Cardiac fibroblast (primary cell): Measurements from ENCODE around the gene CDC42EP1.
A peak's percentile ranks its signal among the peaks of the same experiment; 100 is the strongest.
"Not testable (repeated sequence)": the region's sequence is repeated elsewhere in the genome, so short reads cannot be mapped to it uniquely, and the experiment has no call there.

Experiments used
- DNase-seq, 2 donors: peaks; one replicate each; pipeline versions ENCODE4 v3.0.0 to v3.0.0-alpha.2; 2010; ENCODE audit warnings: low read depth in 2 of 2
- H3K4me3 ChIP-seq, 2 donors: replicated peaks in 1 of 2; 1 replicate in 1 of 2; 2 replicates in 1 of 2; pipeline ENCODE4 v1.5.1; 2011; ENCODE audit warnings: low read depth in 2 of 2, low read length in 2 of 2, mild to moderate bottlenecking in 2 of 2, moderate library complexity in 1 of 2
- TF ChIP-seq, protein P1 (sequence below): IDR thresholded peaks from one replicate; pipeline ENCODE4 v1.5.1; 2011; ENCODE audit warnings: low read depth, mild to moderate bottlenecking, low read length, inconsistent platforms

Gene CDC42EP1

DNA sequence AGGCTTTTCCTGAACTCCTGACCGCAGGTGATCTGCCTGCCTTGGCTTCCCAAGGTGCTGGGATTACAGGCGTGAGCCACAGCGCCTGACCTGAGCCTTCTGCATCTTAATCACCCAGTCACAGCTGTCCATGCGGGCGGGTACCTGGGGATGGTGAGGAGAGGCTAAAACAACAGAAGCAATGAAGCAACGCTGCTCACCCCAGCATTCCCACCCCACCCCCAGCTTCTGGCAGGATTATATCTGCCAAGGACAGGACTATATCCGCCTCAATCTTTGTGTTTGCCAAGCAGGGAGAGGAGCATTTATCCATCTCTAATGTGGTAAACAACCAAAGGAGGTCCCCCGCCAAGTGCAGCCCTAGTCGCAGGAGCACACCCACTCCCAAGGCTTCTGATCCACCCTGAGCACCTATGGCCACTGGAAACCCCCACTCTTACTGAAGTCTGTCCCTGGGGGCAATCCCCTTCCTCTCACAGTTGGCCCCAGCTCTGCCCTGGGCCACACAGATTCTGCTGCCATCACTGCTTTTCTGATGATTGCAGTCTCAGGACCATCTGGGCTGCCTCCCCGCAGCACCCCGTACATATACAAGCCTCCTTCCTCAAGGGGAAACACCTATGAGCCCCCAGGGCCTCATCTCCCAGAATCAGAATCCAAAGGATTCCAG lies 28.4 kb downstream of the CDC42EP1 start:
- TF ChIP-seq, protein P1, sequence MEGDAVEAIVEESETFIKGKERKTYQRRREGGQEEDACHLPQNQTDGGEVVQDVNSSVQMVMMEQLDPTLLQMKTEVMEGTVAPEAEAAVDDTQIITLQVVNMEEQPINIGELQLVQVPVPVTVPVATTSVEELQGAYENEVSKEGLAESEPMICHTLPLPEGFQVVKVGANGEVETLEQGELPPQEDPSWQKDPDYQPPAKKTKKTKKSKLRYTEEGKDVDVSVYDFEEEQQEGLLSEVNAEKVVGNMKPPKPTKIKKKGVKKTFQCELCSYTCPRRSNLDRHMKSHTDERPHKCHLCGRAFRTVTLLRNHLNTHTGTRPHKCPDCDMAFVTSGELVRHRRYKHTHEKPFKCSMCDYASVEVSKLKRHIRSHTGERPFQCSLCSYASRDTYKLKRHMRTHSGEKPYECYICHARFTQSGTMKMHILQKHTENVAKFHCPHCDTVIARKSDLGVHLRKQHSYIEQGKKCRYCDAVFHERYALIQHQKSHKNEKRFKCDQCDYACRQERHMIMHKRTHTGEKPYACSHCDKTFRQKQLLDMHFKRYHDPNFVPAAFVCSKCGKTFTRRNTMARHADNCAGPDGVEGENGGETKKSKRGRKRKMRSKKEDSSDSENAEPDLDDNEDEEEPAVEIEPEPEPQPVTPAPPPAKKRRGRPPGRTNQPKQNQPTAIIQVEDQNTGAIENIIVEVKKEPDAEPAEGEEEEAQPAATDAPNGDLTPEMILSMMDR: no peak
- no peak overlapping the region for H3K4me3 ChIP-seq
- DNase-seq: no peak

DNA sequence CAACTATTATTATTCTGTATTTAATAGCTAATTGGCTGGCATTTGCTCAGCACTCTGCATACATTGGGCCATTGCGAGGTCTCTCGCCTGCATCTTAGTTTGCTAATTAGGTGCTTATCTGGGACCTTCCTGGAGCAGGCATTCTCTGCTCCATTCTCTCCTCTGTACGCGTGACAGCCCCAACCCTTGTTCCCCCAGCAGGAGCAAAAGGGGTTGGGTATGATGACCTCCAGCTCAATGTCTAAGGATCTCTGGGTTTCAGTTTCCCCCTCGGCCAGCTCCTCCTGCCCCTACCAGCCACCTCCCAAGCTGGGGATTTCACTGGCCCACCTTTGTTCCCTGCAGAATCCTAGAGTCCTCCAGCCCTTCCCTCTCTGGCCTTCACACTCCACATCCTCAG lies 29.4 kb downstream of the CDC42EP1 start:
- H3K4me3 ChIP-seq: no peak overlapping the region
- no peak for DNase-seq
- TF ChIP-seq, protein P1: no peak

DNA sequence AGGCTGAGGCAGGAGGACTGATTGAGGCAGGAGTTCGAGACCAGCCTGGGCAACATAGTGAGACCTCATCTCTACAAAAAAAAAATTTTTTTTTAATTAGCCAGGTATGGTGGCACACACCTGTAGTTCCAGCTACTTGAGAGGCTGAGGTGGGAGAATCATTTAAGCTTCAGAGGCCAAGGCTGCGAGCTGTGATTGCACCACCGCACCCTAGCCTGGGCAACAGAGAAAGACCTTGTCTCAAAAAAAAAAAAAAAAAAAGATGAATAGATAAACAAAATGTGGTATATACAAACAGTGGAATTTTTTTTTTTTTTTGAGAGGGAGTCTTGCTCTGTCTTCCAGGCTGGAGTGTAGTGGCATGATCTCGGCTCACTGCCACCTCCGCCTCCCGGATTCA lies 30.8 kb downstream of the CDC42EP1 start:
- H3K4me3 ChIP-seq, DNase-seq: not testable (repeated sequence)

DNA sequence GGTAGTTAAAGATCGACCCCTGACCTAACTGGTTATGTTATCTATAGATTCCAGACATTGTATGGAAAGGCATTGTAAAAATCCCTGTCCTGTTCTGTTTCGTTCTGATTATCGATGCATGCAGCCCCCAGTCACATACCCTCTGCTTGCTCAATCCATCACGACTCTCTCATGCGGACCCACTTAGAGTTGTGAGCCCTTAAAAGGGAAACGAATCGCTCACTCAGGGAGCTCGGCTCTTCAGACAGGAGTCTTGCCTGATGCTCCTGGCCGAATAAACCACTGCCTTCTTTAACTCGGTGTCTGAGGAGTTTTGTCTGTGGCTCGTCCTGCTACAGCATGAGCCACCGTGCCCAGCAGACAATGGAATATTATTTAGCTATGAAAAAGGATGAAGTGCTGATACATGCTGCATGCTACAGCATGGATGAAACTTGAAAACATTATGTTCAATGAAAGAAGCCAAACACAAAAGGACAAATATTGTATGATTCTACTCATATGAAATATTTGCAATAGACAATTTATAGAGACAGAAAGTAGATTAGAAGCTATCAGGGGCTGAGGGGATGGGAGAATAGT lies 31.6 kb downstream of the CDC42EP1 start:
- peak overlapping the region in 1 of 2 donors; percentile 8 for H3K4me3 ChIP-seq
- TF ChIP-seq, protein P1: no peak
- DNase-seq: no peak

DNA sequence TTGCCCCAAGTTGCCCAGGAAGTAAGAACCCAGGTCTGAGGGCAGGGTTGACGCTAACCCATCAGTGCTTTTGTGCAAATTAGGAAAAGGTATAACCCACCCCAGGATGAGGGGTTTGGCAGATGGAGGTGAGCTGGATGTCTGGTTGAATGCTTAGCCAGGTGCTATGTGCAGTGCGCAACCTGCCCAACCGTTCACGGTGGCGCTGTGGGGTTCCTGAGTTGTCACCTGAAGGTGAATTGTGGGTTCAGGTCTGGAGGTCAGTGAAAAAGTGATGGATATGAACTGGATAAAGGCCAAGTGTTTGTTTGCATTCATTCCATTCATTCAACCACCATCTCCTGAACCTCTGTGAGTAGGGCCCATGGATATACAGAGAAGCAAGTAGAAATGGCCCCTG lies 34.0 kb downstream of the CDC42EP1 start:
- H3K4me3 ChIP-seq: no peak overlapping the region
- no peak for DNase-seq
- TF ChIP-seq, protein P1: no peak

DNA sequence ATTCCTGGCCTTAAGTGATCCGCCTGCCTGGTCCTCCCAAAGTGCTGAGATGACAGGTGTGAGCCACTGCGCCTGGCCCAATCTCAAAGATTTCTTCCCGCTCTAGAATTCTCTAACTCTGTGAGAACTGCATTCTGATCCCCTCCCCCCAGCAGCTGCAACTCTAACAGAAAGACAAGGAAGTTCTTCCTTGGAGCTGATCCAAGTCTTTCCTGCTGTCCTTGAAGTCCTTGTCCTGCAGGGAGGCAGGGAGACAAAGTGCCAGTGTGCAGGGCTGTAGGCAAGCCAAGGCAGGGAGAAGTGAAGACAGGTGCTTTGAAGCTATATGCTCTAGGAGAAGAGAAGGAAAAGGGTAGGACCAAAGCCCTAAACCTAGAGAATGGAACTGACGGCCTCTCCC lies 38.9 kb downstream of the CDC42EP1 start:
- DNase-seq: no peak
- TF ChIP-seq, protein P1: no peak

DNA sequence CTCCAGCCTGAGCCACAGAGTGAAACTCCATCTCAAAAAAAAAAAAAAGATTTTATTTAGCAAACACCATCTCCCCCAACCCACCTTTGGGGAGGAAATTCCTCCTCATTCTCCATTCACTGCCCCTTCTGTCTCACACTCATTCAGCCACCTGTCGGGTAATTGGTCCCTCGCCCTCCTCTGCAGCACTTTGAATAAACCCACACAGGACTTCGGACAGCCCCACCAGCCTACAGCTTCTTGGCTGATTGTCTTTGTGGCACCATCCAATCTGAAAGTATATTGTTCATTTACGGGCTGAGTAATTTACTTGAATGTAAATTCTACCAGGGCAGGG lies 40.9 kb downstream of the CDC42EP1 start:
- TF ChIP-seq, protein P1: no peak
- DNase-seq: no peak
- H3K4me3 ChIP-seq: no peak overlapping the region

More for the DNA sequence above, 38.9 kb downstream of the CDC42EP1 start:
- H3K4me3 ChIP-seq: no peak overlapping the region
